Measurements from ENCODE around the gene MMP13. TPM values are rescaled to one million over a fixed set of nuclear protein-coding genes. Genes with fewer than 3 reads are reported as not detected.

Gene MMP13
- total RNA-seq, 1 donor, result not detected

DNA sequence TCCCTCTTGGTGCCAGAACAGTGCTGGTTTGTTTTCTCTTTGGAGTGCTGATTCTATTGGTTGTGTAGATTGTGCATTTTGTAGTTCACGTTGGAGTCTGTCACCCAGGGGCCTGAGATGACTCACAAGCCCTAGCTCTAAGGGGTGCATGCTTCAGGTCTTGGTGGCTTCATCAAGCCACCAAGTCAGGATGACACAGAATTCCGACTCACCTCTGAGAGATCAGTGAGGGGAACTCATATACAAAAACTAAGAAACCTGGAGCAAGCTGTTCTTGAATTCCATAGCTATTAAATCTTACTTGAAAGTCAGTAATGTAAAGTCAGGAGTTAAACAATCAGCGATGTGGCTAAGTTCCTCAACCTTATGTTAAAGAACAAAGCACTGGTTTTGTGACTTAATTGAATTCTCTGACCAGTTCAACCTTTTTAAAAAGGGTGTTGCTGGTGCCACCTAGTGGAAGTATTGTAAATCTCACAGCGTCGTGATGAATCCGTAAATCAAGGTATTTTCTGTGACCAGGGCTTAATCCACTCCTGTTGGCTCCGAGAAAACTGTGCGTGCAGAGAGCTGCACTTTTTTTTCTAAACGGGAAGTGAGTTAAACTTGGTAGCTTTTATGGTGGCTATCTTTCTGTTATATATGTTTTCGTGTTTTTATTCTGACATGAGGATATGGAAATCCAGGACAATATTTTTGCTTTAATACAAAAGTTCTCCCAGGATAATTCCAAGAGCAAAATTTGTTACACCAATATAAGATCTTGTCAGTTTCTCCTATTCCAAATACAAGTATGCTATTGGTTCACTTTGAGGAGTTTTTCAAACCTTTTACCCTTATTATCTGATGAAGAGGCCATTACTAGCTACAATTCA is 14.6 kb downstream of the MMP13 start:
- peak; percentile 69 for DNase-seq (ENCODE audit: low read depth)
- TF ChIP-seq, protein P1, sequence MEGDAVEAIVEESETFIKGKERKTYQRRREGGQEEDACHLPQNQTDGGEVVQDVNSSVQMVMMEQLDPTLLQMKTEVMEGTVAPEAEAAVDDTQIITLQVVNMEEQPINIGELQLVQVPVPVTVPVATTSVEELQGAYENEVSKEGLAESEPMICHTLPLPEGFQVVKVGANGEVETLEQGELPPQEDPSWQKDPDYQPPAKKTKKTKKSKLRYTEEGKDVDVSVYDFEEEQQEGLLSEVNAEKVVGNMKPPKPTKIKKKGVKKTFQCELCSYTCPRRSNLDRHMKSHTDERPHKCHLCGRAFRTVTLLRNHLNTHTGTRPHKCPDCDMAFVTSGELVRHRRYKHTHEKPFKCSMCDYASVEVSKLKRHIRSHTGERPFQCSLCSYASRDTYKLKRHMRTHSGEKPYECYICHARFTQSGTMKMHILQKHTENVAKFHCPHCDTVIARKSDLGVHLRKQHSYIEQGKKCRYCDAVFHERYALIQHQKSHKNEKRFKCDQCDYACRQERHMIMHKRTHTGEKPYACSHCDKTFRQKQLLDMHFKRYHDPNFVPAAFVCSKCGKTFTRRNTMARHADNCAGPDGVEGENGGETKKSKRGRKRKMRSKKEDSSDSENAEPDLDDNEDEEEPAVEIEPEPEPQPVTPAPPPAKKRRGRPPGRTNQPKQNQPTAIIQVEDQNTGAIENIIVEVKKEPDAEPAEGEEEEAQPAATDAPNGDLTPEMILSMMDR (IDR thresholded peaks at IDR 0.05; ENCODE audit: insufficient read depth, low read depth, low read length), result peak; percentile 79
- H3K4me3 ChIP-seq (ENCODE audit: low read depth, low read length), result no peak overlapping the region

DNA sequence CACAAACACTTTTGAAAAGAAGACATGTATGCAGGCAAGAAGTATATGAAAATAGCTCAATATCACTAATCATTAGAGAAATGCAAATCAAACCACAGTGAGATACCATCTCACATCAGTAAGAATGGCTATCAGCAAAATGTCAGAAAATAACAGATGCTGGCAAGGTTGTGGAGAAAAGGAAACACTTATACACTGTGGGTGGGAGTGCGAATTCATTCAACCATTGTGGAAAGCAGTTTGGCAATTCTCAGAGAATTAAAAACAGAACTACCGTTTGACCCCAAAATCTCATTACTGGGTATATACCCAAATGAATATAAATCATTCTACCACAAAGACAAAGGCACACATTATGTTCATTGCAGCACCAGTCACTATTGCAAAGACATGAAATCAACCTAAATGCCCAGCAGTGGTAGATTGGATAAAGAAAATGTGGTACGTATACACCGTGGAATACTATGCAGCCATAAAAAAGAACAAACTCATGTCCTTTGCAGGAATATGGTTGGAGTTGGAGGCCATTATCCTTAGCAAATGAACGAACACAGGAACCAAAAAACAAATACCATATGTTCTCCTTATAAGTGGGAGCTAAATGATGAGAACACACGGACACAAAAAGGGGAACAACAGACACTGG is 18.5 kb downstream of the MMP13 start:
- DNase-seq (ENCODE audit: low read depth), result no peak
- H3K4me3 ChIP-seq (ENCODE audit: low read depth, low read length), result no peak overlapping the region
- TF ChIP-seq, protein P1 (IDR thresholded peaks at IDR 0.05; ENCODE audit: insufficient read depth, low read depth, low read length), result no peak

DNA sequence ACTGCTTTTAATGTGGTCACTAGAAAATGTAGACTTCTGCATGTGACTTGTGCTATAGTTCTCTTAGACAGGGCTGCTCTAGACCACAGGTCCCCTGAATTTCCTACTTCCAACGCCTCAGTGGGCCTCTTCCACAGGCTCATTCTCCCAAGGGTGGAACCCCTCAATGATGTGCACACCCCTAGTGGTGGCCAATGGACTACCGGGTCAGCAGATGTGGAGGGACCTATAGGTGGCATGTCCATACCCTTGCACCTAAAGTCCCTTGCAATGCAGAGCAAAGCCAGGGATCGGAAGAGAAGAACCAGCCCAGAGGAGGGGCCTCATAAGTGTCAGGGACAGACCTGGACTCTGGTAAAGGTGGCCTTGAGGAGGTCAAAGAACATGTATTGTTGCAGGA is 20.0 kb downstream of the MMP13 start:
- no peak overlapping the region for H3K4me3 ChIP-seq (ENCODE audit: low read depth, low read length)
- DNase-seq (ENCODE audit: low read depth), result no peak
- TF ChIP-seq, protein P1 (IDR thresholded peaks at IDR 0.05; ENCODE audit: insufficient read depth, low read depth, low read length), result peak; percentile 7

GRCh38 chr11:102934735-102935134 is 20.8 kb downstream of the MMP13 start:
- TF ChIP-seq, protein P1 (IDR thresholded peaks at IDR 0.05; ENCODE audit: insufficient read depth, low read depth, low read length), result no peak
- DNase-seq (ENCODE audit: low read depth), result no peak

DNA sequence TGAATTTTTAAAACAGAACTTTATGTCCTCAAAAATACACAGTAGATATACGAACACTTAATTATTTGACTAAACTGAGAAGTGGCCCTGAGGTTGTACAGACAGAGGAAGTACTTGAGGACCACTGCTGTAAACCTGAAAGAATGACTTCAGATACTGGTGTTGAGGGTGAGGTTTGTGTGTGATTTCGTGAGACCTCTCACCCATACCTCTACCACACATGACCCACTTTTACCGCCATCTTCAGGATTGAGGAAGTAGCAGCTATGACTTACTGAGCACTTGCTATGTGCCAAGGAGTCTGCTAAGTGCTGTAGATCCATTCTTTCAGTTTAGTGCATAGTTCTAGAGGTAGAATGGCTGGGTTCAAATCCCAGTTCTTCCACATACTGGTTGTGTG is 21.9 kb downstream of the MMP13 start:
- TF ChIP-seq, protein P1 (IDR thresholded peaks at IDR 0.05; ENCODE audit: insufficient read depth, low read depth, low read length), result no peak
- no peak for DNase-seq (ENCODE audit: low read depth)
- H3K4me3 ChIP-seq (ENCODE audit: low read depth, low read length), result no peak overlapping the region

More at GRCh38 chr11:102934735-102935134, 20.8 kb downstream of the MMP13 start:
- H3K4me3 ChIP-seq (ENCODE audit: low read depth, low read length), result no peak overlapping the region

GRCh38 chr11:102932678-102933077 is 22.9 kb downstream of the MMP13 start:
- no peak for DNase-seq (ENCODE audit: low read depth)
- TF ChIP-seq, protein P1 (IDR thresholded peaks at IDR 0.05; ENCODE audit: insufficient read depth, low read depth, low read length), result no peak

More at GRCh38 chr11:102932678-102933077, 22.9 kb downstream of the MMP13 start:
- no peak overlapping the region for H3K4me3 ChIP-seq (ENCODE audit: low read depth, low read length)
